Measurements from ENCODE around the gene PCBP3. TPM values are rescaled to one million over a fixed set of nuclear protein-coding genes. Genes with fewer than 3 reads are reported as not detected.

Gene PCBP3
- total and polyA plus RNA-seq, 10 of the 15 experiments (the other 5 are each of a cell fraction or from before 2014, with no cell fraction given) = 0.09 to 1.3 (median 0.46) TPM; not detected in 3

GRCh38 chr21:45867671-45868081, 224.2 kb downstream of the PCBP3 start:
- RAD21 ChIA-PET (ENCODE audit: unreplicated experiment) = no interaction called here
- Histone ChIP-seq H3K79me2 (ENCODE audit: control insufficient read depth, insufficient read depth, low read length) (no peaks in the 10 kb centered on the region), H3K9me3 (replicated peaks; ENCODE audit: control insufficient read depth, insufficient read depth, low read length) (no peaks in the 10 kb centered on the region), H3K4me2 (ENCODE audit: control insufficient read depth, insufficient read depth) (no peak overlapping the region), H3K27me3 (replicated peaks in 1 of 2; ENCODE audit: control insufficient read depth in 2 of 2, insufficient read depth in 2 of 2, low read length in 1 of 2) (no peaks in the 10 kb centered on the region), H3K36me3 (ENCODE audit: control insufficient read depth in 2 of 2, insufficient read depth in 2 of 2, low read length in 1 of 2) (no peaks in the 10 kb centered on the region), H3K27ac (ENCODE audit: control insufficient read depth, insufficient read depth) (no peak overlapping the region), H2AFZ (ENCODE audit: control insufficient read depth, low read depth, low read length) (no peak overlapping the region), H3K9ac (ENCODE audit: control insufficient read depth, insufficient read depth, low read length) (no peak overlapping the region), H3K4me3 (no peak overlapping the region), H3K4me1 (ENCODE audit: control insufficient read depth, insufficient read depth, low read length) (no peaks in the 10 kb centered on the region), H4K20me1 (ENCODE audit: control insufficient read depth, insufficient read depth) (no peaks in the 10 kb centered on the region)
- BruUV-seq (replicated peaks) = no TSS peak
- CTCF ChIA-PET = no interaction called here
- in situ Hi-C loops (cut with MboI) (no loop called here), intact Hi-C loops (cut with micrococcal nuclease; ENCODE audit: unreplicated experiment) (no loop called here)
- POLR2A ChIA-PET = no interaction called here
- WGBS (ENCODE audit: insufficient coverage, insufficient replicate concordance, low lambda C conversion rate, missing lambda C conversion rate) = 90% methylated on average over 19 of the region's 22 CpGs
- ATAC-seq (no peak), FAIRE-seq (no peak), DNase-seq (ENCODE audit: low read depth, low spot score) (no peak)
- TF ChIP-seq ASH2L (IDR thresholded peaks at IDR 0.05; ENCODE audit: borderline replicate concordance, low read depth) (no peak), HDGF (IDR thresholded peaks at IDR 0.05) (no peak)
- SMC1A ChIA-PET (ENCODE audit: uncharacterized antibody, unreplicated experiment) = no interaction called here

DNA sequence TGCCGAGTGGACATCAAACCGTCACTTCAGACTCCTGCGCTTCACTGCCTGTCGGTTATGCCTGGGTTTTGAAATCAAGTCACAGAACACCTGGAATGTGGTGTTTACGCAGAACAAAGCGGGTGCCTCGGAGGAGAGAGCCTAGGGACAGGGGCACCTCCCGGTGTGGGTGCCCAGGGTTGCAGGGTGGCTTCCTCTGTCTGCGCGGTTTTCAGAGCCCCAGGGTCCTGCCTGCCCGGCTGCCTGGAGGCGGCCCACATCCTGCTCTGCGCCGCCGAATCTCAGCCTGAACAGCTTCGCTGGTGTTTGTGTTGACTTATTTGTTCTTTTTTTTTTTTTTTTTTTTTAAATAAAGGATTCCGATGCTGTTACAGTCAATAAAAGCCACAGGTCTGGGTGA, 224.6 kb downstream of the PCBP3 start:
- no peak for DNase-seq (ENCODE audit: low read depth, low spot score)
- TF ChIP-seq FOS (IDR thresholded peaks at IDR 0.05; ENCODE audit: borderline replicate concordance, extremely low read depth, insufficient read length) = no peak
- TF ChIP-seq CBFB (IDR thresholded peaks at IDR 0.05; ENCODE audit: low read depth) = no peak
- TF ChIP-seq RAD51 (IDR thresholded peaks at IDR 0.05) = no peak
- TF ChIP-seq SP1 (IDR thresholded peaks at IDR 0.05; ENCODE audit: low read depth, low read length) = no peak
- no peak for TF ChIP-seq ZSCAN29 (IDR thresholded peaks at IDR 0.05)
- TF ChIP-seq ZNF622 (IDR thresholded peaks at IDR 0.05) = no peak
- TF ChIP-seq SIX5 (IDR thresholded peaks at IDR 0.05; ENCODE audit: low read depth, low read length, severe bottlenecking) = no peak
- no peak for TF ChIP-seq SMAD5 (IDR thresholded peaks at IDR 0.05; ENCODE audit: low read depth)
- no peak for TF ChIP-seq NR2C1 (IDR thresholded peaks at IDR 0.05)
- TF ChIP-seq POLR2AphosphoS5 (IDR thresholded peaks at IDR 0.05; ENCODE audit: low read length) = no peak
- TF ChIP-seq POLR2A (IDR thresholded peaks at IDR 0.05; ENCODE audit: low read depth, low read length) = no peak
- TF ChIP-seq EED (IDR thresholded peaks at IDR 0.05; ENCODE audit: low read depth) = no peak
- no peak for TF ChIP-seq CUX1 (IDR thresholded peaks at IDR 0.05; ENCODE audit: insufficient replicate concordance, low read depth, low read length)
- no peak for TF ChIP-seq ATF7 (IDR thresholded peaks at IDR 0.05; ENCODE audit: low read depth)
- no peak for TF ChIP-seq NFIC (IDR thresholded peaks at IDR 0.05; ENCODE audit: low read depth, low read length)

More for the DNA sequence above, 224.6 kb downstream of the PCBP3 start:
- CTCF ChIA-PET = no interaction called here
- RAD21 ChIA-PET (ENCODE audit: unreplicated experiment) = no interaction called here
- in situ Hi-C loops (cut with MboI) (no loop called here), intact Hi-C loops (cut with micrococcal nuclease; ENCODE audit: unreplicated experiment) (no loop called here)
- no peak overlapping the region for H3K4me3 ChIP-seq
- H3K27ac ChIP-seq (ENCODE audit: control insufficient read depth, insufficient read depth) = no peak overlapping the region
- no peak overlapping the region for H3K4me2 ChIP-seq (ENCODE audit: control insufficient read depth, insufficient read depth)
- no peaks in the 10 kb centered on the region for H3K4me1 ChIP-seq (ENCODE audit: control insufficient read depth, insufficient read depth, low read length)
- H3K9me3 ChIP-seq (replicated peaks; ENCODE audit: control insufficient read depth, insufficient read depth, low read length) = no peaks in the 10 kb centered on the region
- POLR2A ChIA-PET = no interaction called here
- WGBS (ENCODE audit: insufficient coverage, insufficient replicate concordance, low lambda C conversion rate, missing lambda C conversion rate) = 56% methylated on average over 16 of the region's 17 CpGs
- no peak overlapping the region for H3K9ac ChIP-seq (ENCODE audit: control insufficient read depth, insufficient read depth, low read length)
- H3K36me3 ChIP-seq (ENCODE audit: control insufficient read depth in 2 of 2, insufficient read depth in 2 of 2, low read length in 1 of 2) = no peaks in the 10 kb centered on the region
- H3K27me3 ChIP-seq (replicated peaks in 1 of 2; ENCODE audit: control insufficient read depth in 2 of 2, insufficient read depth in 2 of 2, low read length in 1 of 2) = no peaks in the 10 kb centered on the region
- ATAC-seq = no peak
- H2AFZ ChIP-seq (ENCODE audit: control insufficient read depth, low read depth, low read length) = no peak overlapping the region
- H4K20me1 ChIP-seq (ENCODE audit: control insufficient read depth, insufficient read depth) = no peaks in the 10 kb centered on the region
- no TSS peak for BruUV-seq (replicated peaks)
- no peak for FAIRE-seq
- SMC1A ChIA-PET (ENCODE audit: uncharacterized antibody, unreplicated experiment) = no interaction called here
- no peaks in the 10 kb centered on the region for H3K79me2 ChIP-seq (ENCODE audit: control insufficient read depth, insufficient read depth, low read length)

Measured in GM12878 (cell line).